Adrenal gland (tissue), 12 donors: ENCODE results near the gene FHL3. TPM values are rescaled to one million over a fixed set of nuclear protein-coding genes. Genes with fewer than 3 reads are reported as not detected.

Experiments used
- DNase-seq, 7 donors: peaks; one replicate each; pipeline ENCODE4 v3.0.0-alpha.2; 2019 to 2020
- H3K27ac ChIP-seq, 5 donors: fragments of 200-600 bp; sonication (generic) in 4 of 5; 1 replicate in 3 of 5; 2 replicates in 2 of 5; pipeline versions ENCODE4 v1.5.1 to v1.8.0; 2016 to 2020; ENCODE audit warnings: mild to moderate bottlenecking in 1 of 5
- H3K27me3 ChIP-seq: fragments of 200-600 bp; 2 replicates; pipeline ENCODE4 v1.8.0; 2021
- H3K36me3 ChIP-seq, 2 donors: fragments of 200-600 bp; replicated peaks in 1 of 2; 1 replicate in 1 of 2; 2 replicates in 1 of 2; pipeline versions ENCODE4 v1.5.1 to v1.8.0; 2018 to 2022
- H3K4me1 ChIP-seq, 2 donors: fragments of 200-600 bp; replicated peaks in 1 of 2; 1 replicate in 1 of 2; 2 replicates in 1 of 2; pipeline versions ENCODE4 v1.5.1 to v1.8.0; 2018 to 2021
- H3K4me3 ChIP-seq, 4 donors: fragments of 200-600 bp; sonication (generic) in 3 of 4; one replicate each; pipeline ENCODE4 v1.5.1; 2016 to 2018
- H3K9me3 ChIP-seq, 3 donors: fragments of 200-600 bp; sonication (generic) in 1 of 3; replicated peaks in 1 of 3; 1 replicate in 2 of 3; 2 replicates in 1 of 3; pipeline versions ENCODE4 v1.5.1 to v1.8.0; 2016 to 2021
- CTCF ChIP-seq, 6 experiments: fragments of 450-650 bp in 4 of 6; fragments of 200-600 bp in 2 of 6; sonication (generic) in 1 of 6; IDR thresholded peaks; 1 replicate in 5 of 6; 2 replicates in 1 of 6; pipeline versions ENCODE4 v1.5.1 to v1.8.0; 2016 to 2021; ENCODE audit warnings: antibody characterized with exemption in 6 of 6, mild to moderate bottlenecking in 2 of 6, moderate library complexity in 1 of 6
- POLR2A ChIP-seq, 2 donors: fragments of 450-650 bp; IDR thresholded peaks; one replicate each; pipeline ENCODE4 v1.6.1; 2017; ENCODE audit warnings: antibody characterized with exemption in 2 of 2, mild to moderate bottlenecking in 2 of 2, moderate library complexity in 1 of 2
- WGBS, 4 donors: extraction: QIAGEN DNeasy Blood & Tissue Kit in 2 of 4; methylation state at CpG; one replicate each; pipeline versions ENCODE4 v1.1.5 to v1.1.7; 2013 to 2017; 5-methylcytosine and 5-hydroxymethylcytosine counted together
- intact Hi-C, 2 donors: fragments of 100-400 bp; cut with DNase I; formaldehyde crosslinking; loops; one replicate each; pipeline versions ENCODE4 v1.14.1 to v1.15.0; 2022 to 2023
- polyA plus RNA-seq, 3 donors: library from polyadenylated mRNA; stranded (reverse); fragments of 200-250 nt in 2 of 3; fragments of 350-450 nt in 1 of 3; fragmentation: Illumina TruSeq in 1 of 3; extraction: RNeasy Lipid Tissue Mini Kit (QIAGEN cat#74804) in 1 of 3; gene quantifications; one replicate each; pipeline ENCODE4 v1.2.3, GENCODE V29; 2013 to 2014
- total RNA-seq, 9 donors: library from RNA; depleted of rRNA in 4 of 9; stranded (reverse); fragments of >200 nt in 4 of 9; fragments of 120-200 nt in 1 of 9; fragmentation: NEBNext Ultra II Directional in 1 of 9; extraction: Animal tissue kit (Norgen Biotek cat#: 25700) in 1 of 9; gene quantifications; one replicate each; pipeline versions ENCODE4 v1.1.0 to v1.2.4, GENCODE V29; 2013 to 2023
- donor health status: healthy with polysubstance abuse.
- donor health status: Bipolar disorder and iron deficiency.
- donor health status: DM: yes; HTN: yes; CAD: no.
- donor health status: DM: no; HTN: no; CAD: no.
- donor health status: DM: no; HTN: no; CAD: no.
- donor health status: DM: yes; HTN: yes; CAD: no.

The FHL3 gene
- total and polyA plus RNA-seq, 12 donors: 5.8 to 47.6 (median 23.2) TPM

DNA sequence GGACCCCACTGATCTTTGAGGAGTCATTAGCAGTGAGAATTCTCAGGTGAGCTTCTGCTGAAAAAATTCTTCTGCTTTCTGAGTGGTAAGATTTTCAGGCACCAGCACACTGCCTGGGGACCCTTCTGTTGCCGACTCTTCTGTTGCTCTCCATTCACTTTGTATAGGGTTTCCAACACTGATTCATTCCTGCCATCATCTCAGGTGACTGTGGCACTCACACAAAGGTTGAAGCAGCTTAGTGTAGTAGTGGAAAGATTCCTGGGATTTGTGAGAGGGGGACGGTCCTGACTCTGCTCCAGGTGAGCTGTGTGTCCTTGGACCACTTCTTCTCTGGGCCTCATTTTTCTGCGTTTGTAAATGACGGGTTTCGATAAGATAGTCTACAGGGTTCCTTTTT, 16.7 kb upstream of the FHL3 start:
- intact Hi-C loops: loop anchor here (5.0 to 10.0 kb wide), 3 partner anchors 35 to 813 kb away; no protein-coding TSS in a partner anchor
- Histone ChIP-seq H3K4me1 (peaks cover 3 to 10% of the 10 kb centered on the region in 2 donors), H3K9me3 (no peaks in the 10 kb centered on the region), H3K4me3 (no peak overlapping the region), H3K27ac (no peak overlapping the region), H3K36me3 (peaks cover 0 to 91% of the 10 kb centered on the region in 2 donors), H3K27me3 (no peaks in the 10 kb centered on the region)
- TF ChIP-seq POLR2A (IDR thresholded peaks at IDR 0.05) (no peak), CTCF (IDR thresholded peaks at IDR 0.05) (no peak)
- no peak for DNase-seq
- 84 to 87% (median 86%) methylated on average over 5 of the region's 5 CpGs for WGBS, 4 donors

GRCh38 chr1:38020396-38020795, 15.1 kb upstream of the FHL3 start:
- Histone ChIP-seq H3K9me3 (no peaks in the 10 kb centered on the region), H3K27me3 (no peaks in the 10 kb centered on the region), H3K4me3 (no peak overlapping the region), H3K36me3 (peaks cover 0 to 88% of the 10 kb centered on the region in 2 donors), H3K4me1 (peaks cover 12 to 22% of the 10 kb centered on the region in 2 donors), H3K27ac (no peak overlapping the region)
- TF ChIP-seq CTCF (IDR thresholded peaks at IDR 0.05) (no peak), POLR2A (IDR thresholded peaks at IDR 0.05) (no peak)
- DNase-seq: no peak
- 86 to 96% (median 89%) methylated on average over 2 of the region's 2 CpGs for WGBS, 4 donors
- intact Hi-C loops: loop anchor here (5.0 to 10.0 kb wide), 3 partner anchors 33 to 814 kb away; no protein-coding TSS in a partner anchor

GRCh38 chr1:38018864-38019343, 13.6 kb upstream of the FHL3 start:
- TF ChIP-seq CTCF (IDR thresholded peaks at IDR 0.05) (peak; percentile 31 to 61 (median 54)), POLR2A (IDR thresholded peaks at IDR 0.05) (no peak)
- no peaks in the 10 kb centered on the region for H3K9me3 ChIP-seq
- intact Hi-C loops: no loop called here
- no peaks in the 10 kb centered on the region for H3K27me3 ChIP-seq
- no peak overlapping the region for H3K4me3 ChIP-seq
- H3K36me3 ChIP-seq: peaks cover 0 to 76% of the 10 kb centered on the region in 2 donors
- no peak overlapping the region for H3K27ac ChIP-seq
- no peak for DNase-seq
- 50 to 62% (median 56%) methylated on average over 6 of the region's 6 CpGs for WGBS, 4 donors
- H3K4me1 ChIP-seq: peaks cover 25 to 37% of the 10 kb centered on the region in 2 donors

DNA sequence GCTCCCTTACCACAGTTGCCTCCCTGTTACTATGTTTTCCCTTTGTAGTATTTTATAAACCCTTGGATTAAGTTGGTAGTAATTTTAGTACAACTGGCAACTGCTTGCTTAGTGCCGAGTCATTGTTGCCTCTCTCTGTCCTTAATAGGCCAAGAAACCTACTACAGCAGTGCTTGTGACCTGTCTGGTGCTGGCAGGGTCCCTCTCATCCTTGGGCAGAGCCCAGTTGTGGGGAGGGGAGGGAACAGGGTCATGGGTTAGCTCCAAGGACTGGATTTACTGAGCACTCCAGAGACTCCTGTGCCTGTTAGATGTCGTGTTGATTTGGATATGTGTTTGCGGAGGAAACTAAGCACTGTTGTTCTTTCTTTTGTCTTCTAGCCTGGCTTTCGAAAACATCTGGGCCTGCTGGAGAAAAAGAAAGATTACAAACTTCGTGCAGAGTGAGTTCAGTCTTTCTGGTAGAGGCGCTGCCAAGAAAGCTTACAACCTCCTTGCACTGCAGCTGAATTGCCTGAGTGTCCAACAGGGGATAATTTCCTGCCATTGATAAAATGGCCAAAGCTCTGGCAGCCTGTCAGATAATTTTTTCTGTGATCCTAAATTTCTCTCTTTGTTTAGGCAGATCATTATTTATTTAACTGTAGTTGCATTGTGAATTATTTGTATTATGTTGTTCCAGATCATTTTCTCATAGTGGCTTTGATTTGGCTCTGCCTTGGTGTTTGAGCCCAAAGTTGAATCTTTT, 10.8 kb upstream of the FHL3 start:
- H3K27ac ChIP-seq: peak overlapping the region; percentile 56 to 78 (median 73)
- no peaks in the 10 kb centered on the region for H3K9me3 ChIP-seq
- H3K27me3 ChIP-seq: no peaks in the 10 kb centered on the region
- no peak overlapping the region for H3K4me3 ChIP-seq
- H3K4me1 ChIP-seq: peaks cover 33 to 45% of the 10 kb centered on the region in 2 donors
- TF ChIP-seq CTCF (IDR thresholded peaks at IDR 0.05): peak in 1 of 6 experiments; percentile 5
- no peak for TF ChIP-seq POLR2A (IDR thresholded peaks at IDR 0.05)
- peaks cover 0 to 48% of the 10 kb centered on the region in 2 donors for H3K36me3 ChIP-seq
- peak in 3 of 7 donors; percentile 50 to 56 (median 51) for DNase-seq
- intact Hi-C loops: no loop called here
- 19 to 36% (median 22%) methylated on average over 6 of the region's 6 CpGs for WGBS, 4 donors
